ENCODE data around the gene ATP1A2. TPM values are rescaled to one million over a fixed set of nuclear protein-coding genes. Genes with fewer than 3 reads are reported as not detected.

Gene ATP1A2
- total and polyA plus RNA-seq, 10 of the 15 experiments (the other 5 are each of a cell fraction or from before 2014, with no cell fraction given) = 0.15 TPM; not detected in 9

DNA sequence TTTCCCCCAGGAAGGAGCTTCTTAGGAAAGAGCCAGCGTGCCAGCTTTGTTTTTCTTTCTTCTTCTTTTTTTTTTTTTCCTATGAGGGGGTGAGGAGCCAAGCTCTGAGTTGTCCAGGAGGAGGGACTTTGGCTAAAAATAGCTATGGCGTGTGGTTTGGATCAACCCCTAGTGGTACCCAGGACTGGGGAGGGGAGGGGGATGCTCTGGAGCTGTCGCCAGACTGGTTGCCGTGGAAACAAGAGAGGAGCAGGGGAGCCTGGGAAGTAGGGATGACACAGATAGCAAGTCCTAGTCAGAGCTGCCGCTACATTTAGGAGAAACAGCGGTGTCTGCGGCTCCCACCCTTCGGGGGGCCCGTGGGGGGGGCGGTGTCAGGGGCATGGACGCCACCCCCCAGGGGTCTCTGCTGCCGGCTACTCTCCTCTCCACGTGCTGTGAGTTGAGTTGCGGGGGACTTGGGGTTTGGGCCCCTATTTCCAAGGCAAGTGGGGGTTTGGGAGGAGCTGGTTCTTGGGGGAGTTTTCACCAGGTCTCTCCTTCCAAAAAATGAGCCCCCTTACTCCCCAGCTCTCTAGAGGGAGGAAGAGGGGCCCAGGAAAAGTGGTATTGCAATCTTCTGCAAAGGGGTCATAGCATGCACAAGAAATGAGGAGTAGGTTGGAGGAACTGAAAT is 34.2 kb upstream of the ATP1A2 start, which contains the start of gene KCNJ9:
KCNJ9 (plus strand) TSS at position 278 of the 676 bp plus-strand sequence. CDS start 2,493 bp downstream, outside the sequence.
- ChIA-PET RAD21 (ENCODE audit: unreplicated experiment) (interaction anchor here (0.9 to 4.9 kb wide), 4 partner anchors 17 to 35 kb away, joined by 3 to 50 read pairs (median 4); partner anchors contain the start of gene IGSF8), POLR2A (interaction anchor here (0.6 kb wide), 1 partner anchor 27 kb away, joined by 3 read pairs; no protein-coding TSS in a partner anchor), SMC1A (ENCODE audit: uncharacterized antibody, unreplicated experiment) (interaction anchor here (0.6 to 8.9 kb wide), 5 partner anchors 24 to 295 kb away, joined by 3 to 89 read pairs (median 3); no protein-coding TSS in a partner anchor), CTCF (interaction anchor here (0.7 to 49.8 kb wide), 7 partner anchors 3 to 1117 kb away, joined by 3 to 1035 read pairs (median 4); partner anchors contain the start of genes IGSF8, KCNJ10 and KCNJ9)
- Histone ChIP-seq H3K9me3 (replicated peaks; ENCODE audit: control insufficient read depth, insufficient read depth, low read length) (no peaks in the 10 kb centered on the region), H3K9ac (ENCODE audit: control insufficient read depth, insufficient read depth, low read length) (no peak within 1 kb of the TSS), H2AFZ (ENCODE audit: control insufficient read depth, low read depth, low read length) (no peak within 1 kb of the TSS), H3K4me2 (ENCODE audit: control insufficient read depth, insufficient read depth) (no peak within 1 kb of the TSS), H3K27ac (ENCODE audit: control insufficient read depth, insufficient read depth) (no peak within 1 kb of the TSS), H3K4me1 (ENCODE audit: control insufficient read depth, insufficient read depth, low read length) (no peaks in the 10 kb centered on the region; the same call in 1 of the 2 replicates), H4K20me1 (ENCODE audit: control insufficient read depth, insufficient read depth) (no peaks in the 10 kb centered on the region), H3K27me3 (replicated peaks in 1 of 2; ENCODE audit: control insufficient read depth in 2 of 2, insufficient read depth in 2 of 2, low read length in 1 of 2) (peaks cover 0 to 2% of the 10 kb centered on the region in 2 experiments; a peak in 3 of 4 replicates), H3K36me3 (ENCODE audit: control insufficient read depth in 2 of 2, insufficient read depth in 2 of 2, low read length in 1 of 2) (no peaks in the 10 kb centered on the region), H3K79me2 (ENCODE audit: control insufficient read depth, insufficient read depth, low read length) (no peaks in the 10 kb centered on the region), H3K4me3 (no peak within 1 kb of the TSS)
- ATAC-seq (no peak), DNase-seq (ENCODE audit: low read depth, low spot score) (no peak), FAIRE-seq (no peak)
- 4% methylated on average over 10 of the region's 14 CpGs for WGBS (ENCODE audit: insufficient coverage, insufficient replicate concordance, low lambda C conversion rate, missing lambda C conversion rate)
- BruUV-seq (replicated peaks) = no TSS peak
- in situ Hi-C loops (cut with MboI) (no loop called here), intact Hi-C loops (cut with micrococcal nuclease; ENCODE audit: unreplicated experiment) (no loop called here)
- TF ChIP-seq, protein P1, sequence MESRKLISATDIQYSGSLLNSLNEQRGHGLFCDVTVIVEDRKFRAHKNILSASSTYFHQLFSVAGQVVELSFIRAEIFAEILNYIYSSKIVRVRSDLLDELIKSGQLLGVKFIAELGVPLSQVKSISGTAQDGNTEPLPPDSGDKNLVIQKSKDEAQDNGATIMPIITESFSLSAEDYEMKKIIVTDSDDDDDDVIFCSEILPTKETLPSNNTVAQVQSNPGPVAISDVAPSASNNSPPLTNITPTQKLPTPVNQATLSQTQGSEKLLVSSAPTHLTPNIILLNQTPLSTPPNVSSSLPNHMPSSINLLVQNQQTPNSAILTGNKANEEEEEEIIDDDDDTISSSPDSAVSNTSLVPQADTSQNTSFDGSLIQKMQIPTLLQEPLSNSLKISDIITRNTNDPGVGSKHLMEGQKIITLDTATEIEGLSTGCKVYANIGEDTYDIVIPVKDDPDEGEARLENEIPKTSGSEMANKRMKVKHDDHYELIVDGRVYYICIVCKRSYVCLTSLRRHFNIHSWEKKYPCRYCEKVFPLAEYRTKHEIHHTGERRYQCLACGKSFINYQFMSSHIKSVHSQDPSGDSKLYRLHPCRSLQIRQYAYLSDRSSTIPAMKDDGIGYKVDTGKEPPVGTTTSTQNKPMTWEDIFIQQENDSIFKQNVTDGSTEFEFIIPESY (IDR thresholded peaks at IDR 0.05) = no peak
- TF ChIP-seq, protein P2, sequence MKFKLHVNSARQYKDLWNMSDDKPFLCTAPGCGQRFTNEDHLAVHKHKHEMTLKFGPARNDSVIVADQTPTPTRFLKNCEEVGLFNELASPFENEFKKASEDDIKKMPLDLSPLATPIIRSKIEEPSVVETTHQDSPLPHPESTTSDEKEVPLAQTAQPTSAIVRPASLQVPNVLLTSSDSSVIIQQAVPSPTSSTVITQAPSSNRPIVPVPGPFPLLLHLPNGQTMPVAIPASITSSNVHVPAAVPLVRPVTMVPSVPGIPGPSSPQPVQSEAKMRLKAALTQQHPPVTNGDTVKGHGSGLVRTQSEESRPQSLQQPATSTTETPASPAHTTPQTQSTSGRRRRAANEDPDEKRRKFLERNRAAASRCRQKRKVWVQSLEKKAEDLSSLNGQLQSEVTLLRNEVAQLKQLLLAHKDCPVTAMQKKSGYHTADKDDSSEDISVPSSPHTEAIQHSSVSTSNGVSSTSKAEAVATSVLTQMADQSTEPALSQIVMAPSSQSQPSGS (IDR thresholded peaks at IDR 0.05; ENCODE audit: low read length) = no peak
- TF ChIP-seq NR2F1 (conservative IDR thresholded peaks at IDR 0.05) = no peak
- no peak for TF ChIP-seq YY1 (IDR thresholded peaks at IDR 0.05; ENCODE audit: low read depth, low read length)
- no peak for TF ChIP-seq STAT1 (conservative IDR thresholded peaks at IDR 0.05)
- no peak for TF ChIP-seq ASH2L (IDR thresholded peaks at IDR 0.05; ENCODE audit: borderline replicate concordance, low read depth)
- no peak for TF ChIP-seq ETV6 (conservative IDR thresholded peaks at IDR 0.05 in 1 of 2, IDR thresholded peaks at IDR 0.05 in 1 of 2; ENCODE audit: borderline replicate concordance in 1 of 2, low read depth in 1 of 2)
- TF ChIP-seq SPI1 (IDR thresholded peaks at IDR 0.05; ENCODE audit: borderline replicate concordance, insufficient read depth, low read depth, low read length) = no peak
- no peak for TF ChIP-seq RCOR1 (conservative IDR thresholded peaks at IDR 0.05; ENCODE audit: low read depth, low read length)
- no peak for TF ChIP-seq HCFC1 (IDR thresholded peaks at IDR 0.05; ENCODE audit: low read length)
- TF ChIP-seq LARP7 (IDR thresholded peaks at IDR 0.05) = no peak
- no peak for TF ChIP-seq BRCA1 (IDR thresholded peaks at IDR 0.05; ENCODE audit: low read depth, low read length)
- no peak for TF ChIP-seq TCF3 (IDR thresholded peaks at IDR 0.05; ENCODE audit: borderline replicate concordance, insufficient read depth, low read depth, low read length)
- no peak for TF ChIP-seq GATAD2B (conservative IDR thresholded peaks at IDR 0.05; ENCODE audit: low read depth)
- TF ChIP-seq, protein P3, sequence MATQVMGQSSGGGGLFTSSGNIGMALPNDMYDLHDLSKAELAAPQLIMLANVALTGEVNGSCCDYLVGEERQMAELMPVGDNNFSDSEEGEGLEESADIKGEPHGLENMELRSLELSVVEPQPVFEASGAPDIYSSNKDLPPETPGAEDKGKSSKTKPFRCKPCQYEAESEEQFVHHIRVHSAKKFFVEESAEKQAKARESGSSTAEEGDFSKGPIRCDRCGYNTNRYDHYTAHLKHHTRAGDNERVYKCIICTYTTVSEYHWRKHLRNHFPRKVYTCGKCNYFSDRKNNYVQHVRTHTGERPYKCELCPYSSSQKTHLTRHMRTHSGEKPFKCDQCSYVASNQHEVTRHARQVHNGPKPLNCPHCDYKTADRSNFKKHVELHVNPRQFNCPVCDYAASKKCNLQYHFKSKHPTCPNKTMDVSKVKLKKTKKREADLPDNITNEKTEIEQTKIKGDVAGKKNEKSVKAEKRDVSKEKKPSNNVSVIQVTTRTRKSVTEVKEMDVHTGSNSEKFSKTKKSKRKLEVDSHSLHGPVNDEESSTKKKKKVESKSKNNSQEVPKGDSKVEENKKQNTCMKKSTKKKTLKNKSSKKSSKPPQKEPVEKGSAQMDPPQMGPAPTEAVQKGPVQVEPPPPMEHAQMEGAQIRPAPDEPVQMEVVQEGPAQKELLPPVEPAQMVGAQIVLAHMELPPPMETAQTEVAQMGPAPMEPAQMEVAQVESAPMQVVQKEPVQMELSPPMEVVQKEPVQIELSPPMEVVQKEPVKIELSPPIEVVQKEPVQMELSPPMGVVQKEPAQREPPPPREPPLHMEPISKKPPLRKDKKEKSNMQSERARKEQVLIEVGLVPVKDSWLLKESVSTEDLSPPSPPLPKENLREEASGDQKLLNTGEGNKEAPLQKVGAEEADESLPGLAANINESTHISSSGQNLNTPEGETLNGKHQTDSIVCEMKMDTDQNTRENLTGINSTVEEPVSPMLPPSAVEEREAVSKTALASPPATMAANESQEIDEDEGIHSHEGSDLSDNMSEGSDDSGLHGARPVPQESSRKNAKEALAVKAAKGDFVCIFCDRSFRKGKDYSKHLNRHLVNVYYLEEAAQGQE (IDR thresholded peaks at IDR 0.05; ENCODE audit: low read depth, low read length) = no peak
- TF ChIP-seq, protein P4, sequence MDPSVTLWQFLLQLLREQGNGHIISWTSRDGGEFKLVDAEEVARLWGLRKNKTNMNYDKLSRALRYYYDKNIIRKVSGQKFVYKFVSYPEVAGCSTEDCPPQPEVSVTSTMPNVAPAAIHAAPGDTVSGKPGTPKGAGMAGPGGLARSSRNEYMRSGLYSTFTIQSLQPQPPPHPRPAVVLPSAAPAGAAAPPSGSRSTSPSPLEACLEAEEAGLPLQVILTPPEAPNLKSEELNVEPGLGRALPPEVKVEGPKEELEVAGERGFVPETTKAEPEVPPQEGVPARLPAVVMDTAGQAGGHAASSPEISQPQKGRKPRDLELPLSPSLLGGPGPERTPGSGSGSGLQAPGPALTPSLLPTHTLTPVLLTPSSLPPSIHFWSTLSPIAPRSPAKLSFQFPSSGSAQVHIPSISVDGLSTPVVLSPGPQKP (IDR thresholded peaks at IDR 0.05; ENCODE audit: low read depth, low read length) = no peak
